Measurements from ENCODE around the gene SFMBT1. TPM values are rescaled to one million over a fixed set of nuclear protein-coding genes. Genes with fewer than 3 reads are reported as not detected.

SFMBT1 gene
- total RNA-seq, 1 experiment from 2014 or later = 14.8 TPM

GRCh38 chr3:53075743-53076140 is 29.9 kb upstream of the SFMBT1 start:
- Histone ChIP-seq H3K79me2 (ENCODE audit: insufficient read depth, low read length) (no peaks in the 10 kb centered on the region), H3K36me3 (ENCODE audit: control insufficient read depth in 1 of 2, insufficient read depth in 2 of 2, low read length in 2 of 2) (no peaks in the 10 kb centered on the region), H3K27me3 (ENCODE audit: insufficient read depth, low read length) (no peaks in the 10 kb centered on the region), H3K4me2 (ENCODE audit: low read length) (no peak overlapping the region), H4K20me1 (ENCODE audit: insufficient read depth) (no peaks in the 10 kb centered on the region), H3K9ac (ENCODE audit: low read length) (no peak overlapping the region), H3K9me3 (ENCODE audit: control insufficient read depth in 1 of 2, insufficient read depth in 1 of 2, low read depth in 1 of 2, low read length in 2 of 2) (no peaks in the 10 kb centered on the region), H2AFZ (ENCODE audit: low read depth, low read length, poor library complexity, severe bottlenecking) (no peak overlapping the region), H3K27ac (ENCODE audit: low read depth, low read length) (no peak overlapping the region), H3K9me2 (ENCODE audit: insufficient read depth) (no peaks in the 10 kb centered on the region), H3K4me3 (replicated peaks in 1 of 2; ENCODE audit: low read depth in 1 of 2, low read length in 2 of 2) (no peak overlapping the region), H3K4me1 (ENCODE audit: control insufficient read depth in 1 of 2, insufficient read depth in 2 of 2, low read length in 2 of 2) (peaks cover 6 to 16% of the 10 kb centered on the region in 2 experiments; a peak in 3 of 4 replicates)
- POLR2A ChIA-PET = no interaction called here
- CTCF ChIA-PET = no interaction called here
- no peak for ATAC-seq
- no TSS peak for BruUV-seq (replicated peaks)
- intact Hi-C loops (cut with micrococcal nuclease) = loop anchor here (10.0 kb wide), 2 partner anchors 141 to 601 kb away; no protein-coding TSS in a partner anchor
- RAD21 ChIA-PET (ENCODE audit: low non-redundant PET in 1 of 2, low total read pairs in 2 of 2, uncharacterized antibody in 2 of 2, unreplicated experiment in 2 of 2) = no interaction called here
- no peak for DNase-seq (ENCODE audit: low read depth, low spot score)
- TF ChIP-seq POLR2AphosphoS5 (IDR thresholded peaks at IDR 0.05; ENCODE audit: low read depth, low read length) (no peak), FOSL1 (IDR thresholded peaks at IDR 0.05; ENCODE audit: low read depth) (no peak), ELF1 (IDR thresholded peaks at IDR 0.05; ENCODE audit: borderline replicate concordance, low read depth) (no peak), CEBPB (IDR thresholded peaks at IDR 0.05; ENCODE audit: low read depth) (no peak), EZH2phosphoT487 (IDR thresholded peaks at IDR 0.05; ENCODE audit: borderline replicate concordance) (no peak), MAX (IDR thresholded peaks at IDR 0.05) (no peak), ATF3 (IDR thresholded peaks at IDR 0.05) (no peak), RAD21 (IDR thresholded peaks at IDR 0.05; ENCODE audit: low read depth) (no peak), TCF7L2 (IDR thresholded peaks at IDR 0.05; ENCODE audit: borderline replicate concordance, extremely low read depth, insufficient read depth, insufficient read length) (no peak), CTCF (IDR thresholded peaks at IDR 0.05 in 2 of 3, conservative IDR thresholded peaks at IDR 0.05 in 1 of 3; ENCODE audit: borderline replicate concordance in 1 of 3, insufficient read depth in 1 of 3, low read depth in 2 of 3, low read length in 2 of 3) (no peak)
